ENCODE results near the gene PLVAP. TPM values are rescaled to one million over a fixed set of nuclear protein-coding genes. Genes with fewer than 3 reads are reported as not detected.

Gene PLVAP
- total RNA-seq, 4 donors from 2014 or later = 41.4 to 110 (median 67.9) TPM

DNA sequence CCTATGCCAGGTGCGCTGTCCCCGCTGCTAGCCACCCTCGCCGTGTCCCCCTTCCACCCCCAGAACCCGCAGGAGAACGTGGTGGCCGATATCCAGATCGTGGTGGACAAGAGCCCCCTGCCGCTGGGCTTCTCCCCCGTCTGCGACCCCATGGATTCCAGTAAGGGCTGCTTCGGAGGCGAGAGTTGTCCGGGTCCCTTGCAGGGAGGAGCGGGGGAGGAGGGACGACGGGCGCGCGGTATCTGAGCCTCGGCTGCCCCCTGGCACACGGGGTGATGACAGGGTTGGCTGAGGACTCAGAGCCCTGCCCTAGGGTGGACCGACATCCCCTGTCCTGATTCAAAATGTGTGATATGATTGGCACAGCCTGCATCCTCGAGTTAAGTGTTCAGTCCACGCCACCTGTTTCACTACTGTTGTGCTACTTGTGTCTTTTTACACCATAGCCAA is 43.4 kb upstream of the PLVAP start:
- no peak for ATAC-seq
- Histone ChIP-seq H3K4me3 (peak overlapping the region; percentile 73 to 86), H3K36me3 (peaks cover 0 to 16% of the 10 kb centered on the region in 2 donors), H3K4me1 (peaks cover 0 to 22% (median 2%) of the 10 kb centered on the region in 3 donors), H3K9me3 (no peaks in the 10 kb centered on the region), H3K27me3 (peaks cover 6% of the 10 kb centered on the region), H3K27ac (peak overlapping the region in 3 of 4 donors; percentile 67 to 85 (median 82))
- TF ChIP-seq, protein P1, sequence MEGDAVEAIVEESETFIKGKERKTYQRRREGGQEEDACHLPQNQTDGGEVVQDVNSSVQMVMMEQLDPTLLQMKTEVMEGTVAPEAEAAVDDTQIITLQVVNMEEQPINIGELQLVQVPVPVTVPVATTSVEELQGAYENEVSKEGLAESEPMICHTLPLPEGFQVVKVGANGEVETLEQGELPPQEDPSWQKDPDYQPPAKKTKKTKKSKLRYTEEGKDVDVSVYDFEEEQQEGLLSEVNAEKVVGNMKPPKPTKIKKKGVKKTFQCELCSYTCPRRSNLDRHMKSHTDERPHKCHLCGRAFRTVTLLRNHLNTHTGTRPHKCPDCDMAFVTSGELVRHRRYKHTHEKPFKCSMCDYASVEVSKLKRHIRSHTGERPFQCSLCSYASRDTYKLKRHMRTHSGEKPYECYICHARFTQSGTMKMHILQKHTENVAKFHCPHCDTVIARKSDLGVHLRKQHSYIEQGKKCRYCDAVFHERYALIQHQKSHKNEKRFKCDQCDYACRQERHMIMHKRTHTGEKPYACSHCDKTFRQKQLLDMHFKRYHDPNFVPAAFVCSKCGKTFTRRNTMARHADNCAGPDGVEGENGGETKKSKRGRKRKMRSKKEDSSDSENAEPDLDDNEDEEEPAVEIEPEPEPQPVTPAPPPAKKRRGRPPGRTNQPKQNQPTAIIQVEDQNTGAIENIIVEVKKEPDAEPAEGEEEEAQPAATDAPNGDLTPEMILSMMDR (IDR thresholded peaks at IDR 0.05) = no peak
- TF ChIP-seq POLR2AphosphoS5 (IDR thresholded peaks at IDR 0.05) = no peak
- no peak for TF ChIP-seq POLR2A (IDR thresholded peaks at IDR 0.05)
- no peak for TF ChIP-seq EP300 (IDR thresholded peaks at IDR 0.05)
- 14 to 25% methylated on average over 4 to 11 of the region's 25 CpGs for WGBS, 2 donors (ENCODE audit: low coverage in 1 of 2)

DNA sequence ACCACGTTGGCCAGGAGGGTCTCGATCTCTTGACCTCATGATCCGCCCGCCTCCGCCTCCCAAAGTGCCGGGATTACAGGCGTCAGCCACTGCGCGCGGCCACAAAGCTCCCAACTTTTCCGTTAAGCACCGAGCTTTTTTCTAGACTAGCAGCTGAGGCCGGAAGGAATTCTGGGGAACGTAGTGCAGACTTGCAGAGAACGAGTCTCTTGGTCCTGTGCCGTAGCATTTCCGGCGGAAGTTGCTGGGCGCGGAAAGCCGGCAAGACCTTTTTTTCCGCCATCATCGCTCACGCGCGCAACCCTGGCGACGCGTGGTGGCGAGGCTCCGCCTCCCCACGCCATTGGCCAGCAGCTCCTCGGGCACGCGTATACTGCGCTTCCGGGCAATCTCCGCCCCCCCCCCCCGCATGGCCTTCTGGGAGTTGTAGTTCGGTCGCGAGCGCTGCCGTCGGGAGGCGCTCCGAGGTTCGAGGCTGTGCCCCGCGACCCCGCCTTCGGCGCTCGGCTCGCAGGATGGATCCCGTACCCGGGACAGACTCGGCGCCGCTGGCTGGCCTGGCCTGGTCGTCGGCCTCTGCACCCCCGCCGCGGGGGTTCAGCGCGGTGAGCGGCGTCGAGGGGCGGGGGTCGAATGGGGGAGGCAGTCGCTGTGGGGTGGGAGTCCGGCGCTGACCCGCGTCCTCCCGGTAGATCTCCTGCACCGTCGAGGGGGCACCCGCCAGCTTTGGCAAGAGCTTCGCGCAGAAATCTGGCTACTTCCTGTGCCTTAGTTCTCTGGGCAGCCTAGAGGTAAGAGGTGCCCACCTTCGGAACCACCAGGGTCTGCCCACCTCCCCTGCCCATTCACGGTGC is 42.7 kb upstream of the PLVAP start, which contains the start of gene MVB12A:
TSS of gene MVB12A (plus strand) at position 427 of the 854 bp plus-strand sequence. CDS start at position 516, 89 bp downstream.
- Histone ChIP-seq H3K27ac (peak within 1 kb of the TSS; percentile 56 to 85 (median 82)), H3K4me1 (peaks cover 0 to 20% (median 2%) of the 10 kb centered on the region in 3 donors), H3K9me3 (no peaks in the 10 kb centered on the region), H3K4me3 (peak within 1 kb of the TSS; percentile 73 to 86), H3K36me3 (peaks cover 0 to 16% of the 10 kb centered on the region in 2 donors), H3K27me3 (peaks cover 6% of the 10 kb centered on the region)
- WGBS, 2 donors (ENCODE audit: low coverage in 1 of 2) = 0% methylated on average over 1 to 11 of the region's 85 CpGs
- no peak for TF ChIP-seq EP300 (IDR thresholded peaks at IDR 0.05)
- peak in 1 of 2 donors; percentile 9 for TF ChIP-seq POLR2A (IDR thresholded peaks at IDR 0.05)
- TF ChIP-seq, protein P1 (IDR thresholded peaks at IDR 0.05) = peak in 1 of 4 experiments; percentile 23
- TF ChIP-seq POLR2AphosphoS5 (IDR thresholded peaks at IDR 0.05) = peak; percentile 79
- ATAC-seq = peak; percentile 98

DNA sequence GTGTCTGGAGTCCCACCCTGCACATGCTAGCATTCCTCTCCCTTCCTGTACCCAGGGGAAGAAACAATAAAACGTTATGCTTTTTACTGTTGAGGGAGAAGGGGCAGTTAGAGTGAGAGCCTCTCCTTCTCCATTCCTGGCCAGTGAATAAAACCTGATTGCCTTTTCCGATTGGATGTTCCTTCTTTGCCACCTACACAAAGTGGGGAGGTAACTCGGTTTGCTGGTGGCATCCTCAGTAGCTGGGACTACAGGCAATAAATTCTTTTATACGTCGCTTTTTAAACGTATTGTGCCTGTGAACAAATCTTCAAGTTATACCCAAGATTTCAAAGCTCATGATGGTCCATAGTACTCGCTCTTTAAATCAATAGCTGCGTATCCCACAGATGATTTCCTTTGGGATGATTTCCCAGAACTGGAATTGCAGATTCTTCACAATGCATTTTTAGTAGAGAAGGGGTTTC is 42.0 kb upstream of the PLVAP start:
- H3K4me3 ChIP-seq = peak overlapping the region; percentile 28 to 86

DNA sequence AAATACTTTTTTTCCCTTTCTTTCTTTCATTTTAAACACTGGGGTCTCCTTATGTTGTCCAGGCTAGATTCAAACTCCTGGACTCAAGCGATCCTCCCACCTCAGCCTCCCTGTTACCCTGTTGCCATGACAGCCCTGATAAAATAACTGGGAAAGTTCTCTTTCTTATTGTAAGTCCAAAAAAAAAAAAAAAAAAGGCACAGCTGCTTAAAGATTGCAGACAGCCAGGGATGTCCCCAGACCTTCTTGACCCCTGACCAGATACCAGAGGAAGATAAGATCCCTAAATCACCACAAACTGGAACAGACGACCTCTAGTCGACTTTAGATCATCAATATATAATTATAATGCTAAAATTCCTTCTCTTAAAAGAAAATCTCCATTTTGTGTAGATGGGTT is 41.6 kb upstream of the PLVAP start:
- no peak for ATAC-seq
- no peak overlapping the region for H3K27ac ChIP-seq
- peaks cover 0 to 13% of the 10 kb centered on the region in 2 donors for H3K36me3 ChIP-seq
- peaks cover 13% of the 10 kb centered on the region for H3K27me3 ChIP-seq
- no peaks in the 10 kb centered on the region for H3K9me3 ChIP-seq
- WGBS, 2 donors (ENCODE audit: low coverage in 1 of 2) = 52 to 57% methylated on average over 3 of the region's 3 CpGs
- TF ChIP-seq, protein P1 (IDR thresholded peaks at IDR 0.05) = no peak
- no peak for TF ChIP-seq EP300 (IDR thresholded peaks at IDR 0.05)
- TF ChIP-seq POLR2AphosphoS5 (IDR thresholded peaks at IDR 0.05) = no peak
- no peak for TF ChIP-seq POLR2A (IDR thresholded peaks at IDR 0.05)
- no peak overlapping the region for H3K4me3 ChIP-seq
- peaks cover 0 to 21% (median 2%) of the 10 kb centered on the region in 3 donors for H3K4me1 ChIP-seq

More for the DNA sequence above, 42.0 kb upstream of the PLVAP start:
- Histone ChIP-seq H3K27ac (peak overlapping the region; percentile 56 to 85 (median 82)), H3K27me3 (peaks cover 8% of the 10 kb centered on the region), H3K4me1 (peaks cover 0 to 18% (median 2%) of the 10 kb centered on the region in 3 donors), H3K9me3 (no peaks in the 10 kb centered on the region), H3K36me3 (peaks cover 0 to 16% of the 10 kb centered on the region in 2 donors)
- no peak for ATAC-seq
- WGBS, 2 donors (ENCODE audit: low coverage in 1 of 2) = 6 to 22% methylated on average over 8 of the region's 8 CpGs
- TF ChIP-seq, protein P1 (IDR thresholded peaks at IDR 0.05) = no peak
- TF ChIP-seq EP300 (IDR thresholded peaks at IDR 0.05) (no peak), POLR2A (IDR thresholded peaks at IDR 0.05) (no peak), POLR2AphosphoS5 (IDR thresholded peaks at IDR 0.05) (no peak)

All from gastroesophageal sphincter (tissue), 4 donors.